H1 (cell line): ENCODE data around the gene CCDC183. TPM values are rescaled to one million over a fixed set of nuclear protein-coding genes. Genes with fewer than 3 reads are reported as not detected.

Experiments
- CTCF ChIA-PET: fragments of 300-600 bp; sonication (Branson Sonifier 250); formaldehyde crosslinking; loops from one replicate; lab custom pipeline; 2021; ENCODE audit not compliant: partially characterized antibody; lab: Charles Lee
- POLR2A ChIA-PET: fragments of 300-600 bp; sonication (Branson Sonifier 250); formaldehyde crosslinking; loops from one replicate; lab custom pipeline; 2021; ENCODE audit warnings: inconsistent platforms; ENCODE audit not compliant: partially characterized antibody; lab: Charles Lee
- DNase-seq, 2 experiments: peaks; one replicate each; pipeline versions ENCODE4 v3.0.0 to v3.0.0-alpha.2; 2010 to 2022; ENCODE audit warnings: low spot score in 2 of 2, low read depth in 1 of 2, mixed read lengths in 1 of 2
- FAIRE-seq: peaks from 2 replicates; lab custom pipeline; 2011; peaks lifted over from hg19 to GRCh38; lab: Jason Lieb, UNC
- H2AFZ ChIP-seq: 2 replicates; pipeline ENCODE4 v1.8.1; 2012; ENCODE audit warnings: low read length, inconsistent platforms
- H2AK5ac ChIP-seq: 2 replicates; pipeline ENCODE4 v1.6.1; 2013; ENCODE audit warnings: low read depth, low read length
- H2BK120ac ChIP-seq: replicated peaks from 2 replicates; pipeline ENCODE3; 2013; ENCODE audit warnings: low read depth, low read length, inconsistent platforms
- H2BK12ac ChIP-seq: 2 replicates; pipeline ENCODE4 v1.6.1; 2013; ENCODE audit warnings: low read depth, low read length
- H2BK15ac ChIP-seq: 2 replicates; pipeline ENCODE4 v1.6.1; 2013; ENCODE audit warnings: low read length
- H2BK20ac ChIP-seq: 2 replicates; pipeline ENCODE4 v1.6.1; 2013; ENCODE audit warnings: low read length
- H2BK5ac ChIP-seq: 2 replicates; pipeline ENCODE4 v1.6.1; 2013; ENCODE audit warnings: low read depth, low read length
- H3K14ac ChIP-seq: 2 replicates; pipeline ENCODE4 v1.6.1; 2013; ENCODE audit warnings: inconsistent platforms; ENCODE audit not compliant: insufficient read length
- H3K18ac ChIP-seq: 2 replicates; pipeline ENCODE4 v1.6.1; 2013; ENCODE audit warnings: low read length; ENCODE audit errors: extremely low read depth
- H3K23ac ChIP-seq: 2 replicates; pipeline ENCODE4 v1.6.1; 2013; ENCODE audit warnings: inconsistent platforms; ENCODE audit not compliant: insufficient read length
- H3K23me2 ChIP-seq: 2 replicates; pipeline ENCODE4 v1.6.1; 2013; ENCODE audit warnings: low read depth, low read length
- H3K27ac ChIP-seq: 2 replicates; pipeline ENCODE4 v1.6.1; 2011; ENCODE audit warnings: low read depth, low read length, inconsistent platforms
- H3K27me3 ChIP-seq, 4 experiments: replicated peaks in 1 of 4; 1 replicate in 1 of 4; 2 replicates in 3 of 4; pipeline versions ENCODE4 v1.6.1 to v1.8.1; 2011 to 2013; ENCODE audit warnings: low read length in 3 of 4, mild to moderate bottlenecking in 3 of 4, inconsistent platforms in 2 of 4, mixed read lengths in 2 of 4, moderate library complexity in 1 of 4; ENCODE audit not compliant: control insufficient read depth in 3 of 4, insufficient read depth in 3 of 4; ENCODE audit errors: extremely low read depth in 1 of 4
- H3K36me3 ChIP-seq, 4 experiments: 2 replicates each; pipeline versions ENCODE4 v1.6.1 to v1.8.1; 2011 to 2013; ENCODE audit warnings: mild to moderate bottlenecking in 4 of 4, low read length in 3 of 4, moderate library complexity in 2 of 4, control low read depth in 1 of 4, inconsistent platforms in 1 of 4; ENCODE audit not compliant: insufficient read depth in 4 of 4, control insufficient read depth in 2 of 4
- H3K4ac ChIP-seq: replicated peaks from 2 replicates; pipeline ENCODE3; 2013; ENCODE audit warnings: low read length, low read depth, mixed read lengths, inconsistent platforms; ENCODE audit not compliant: insufficient read length
- H3K4me1 ChIP-seq, 4 experiments: replicated peaks in 1 of 4; 1 replicate in 1 of 4; 2 replicates in 3 of 4; pipeline versions ENCODE4 v1.6.1 to v1.8.1; 2011 to 2013; ENCODE audit warnings: low read length in 3 of 4, inconsistent platforms in 2 of 4, mixed read lengths in 1 of 4; ENCODE audit not compliant: insufficient read depth in 4 of 4, control insufficient read depth in 3 of 4
- H3K4me2 ChIP-seq, 2 experiments: 2 replicates each; pipeline versions ENCODE4 v1.6.1 to v1.8.1; 2011 to 2013; ENCODE audit warnings: low read depth in 2 of 2, low read length in 2 of 2, control low read depth in 1 of 2, inconsistent platforms in 1 of 2, mild to moderate bottlenecking in 1 of 2; ENCODE audit not compliant: insufficient read depth in 1 of 2
- H3K4me3 ChIP-seq, 4 experiments: fragments of 200-600, 300-600 bp in 1 of 4; sonication (generic), shearing (Covaris generic), sonication (Bioruptor Twin) in 1 of 4; 2 replicates each; pipeline versions ENCODE4 v1.5.1 to v1.8.1; 2011 to 2016; ENCODE audit warnings: low read length in 4 of 4, low read depth in 3 of 4, control low read depth in 2 of 4, inconsistent platforms in 2 of 4, mild to moderate bottlenecking in 2 of 4, mixed read lengths in 1 of 4, moderate library complexity in 1 of 4; ENCODE audit not compliant: insufficient read depth in 2 of 4; ENCODE audit errors: extremely low read depth in 1 of 4
- H3K56ac ChIP-seq: replicated peaks from 2 replicates; pipeline ENCODE3; 2013; ENCODE audit warnings: low read depth, mild to moderate bottlenecking, mixed read lengths, low read length, inconsistent platforms; ENCODE audit not compliant: insufficient read length
- H3K79me1 ChIP-seq: 2 replicates; pipeline ENCODE4 v1.6.1; 2013; ENCODE audit warnings: low read depth, low read length, control low read depth
- H3K79me2 ChIP-seq, 2 experiments: 2 replicates each; pipeline versions ENCODE4 v1.6.1 to v1.8.1; 2012 to 2013; ENCODE audit warnings: low read length in 2 of 2, mild to moderate bottlenecking in 2 of 2, inconsistent platforms in 1 of 2; ENCODE audit not compliant: insufficient read depth in 2 of 2, control insufficient read depth in 1 of 2
- H3K9ac ChIP-seq, 4 experiments: replicated peaks in 1 of 4; 1 replicate in 1 of 4; 2 replicates in 3 of 4; pipeline versions ENCODE4 v1.6.1 to v1.8.1; 2011 to 2013; ENCODE audit warnings: low read depth in 3 of 4, low read length in 3 of 4, control low read depth in 2 of 4, mild to moderate bottlenecking in 2 of 4, moderate library complexity in 2 of 4, inconsistent platforms in 1 of 4; ENCODE audit errors: extremely low read depth in 1 of 4
- H3K9me3 ChIP-seq, 2 experiments: 2 replicates each; pipeline versions ENCODE4 v1.6.1 to v1.8.1; 2012 to 2013; ENCODE audit warnings: mild to moderate bottlenecking in 2 of 2, moderate library complexity in 2 of 2, control low read depth in 1 of 2, inconsistent platforms in 1 of 2, low read depth in 1 of 2, low read length in 1 of 2, mixed read lengths in 1 of 2; ENCODE audit not compliant: insufficient read depth in 2 of 2
- H4K20me1 ChIP-seq, 2 experiments: replicated peaks in 1 of 2; 2 replicates each; pipeline versions ENCODE3 to v1.8.1; 2011 to 2013; ENCODE audit warnings: inconsistent platforms in 2 of 2, low read length in 2 of 2, mild to moderate bottlenecking in 1 of 2; ENCODE audit not compliant: insufficient read depth in 2 of 2, control insufficient read depth in 1 of 2
- H4K5ac ChIP-seq: 2 replicates; pipeline ENCODE4 v1.6.1; 2013; ENCODE audit warnings: low read length, low read depth, mixed read lengths, inconsistent platforms; ENCODE audit not compliant: insufficient read length
- H4K8ac ChIP-seq: 2 replicates; pipeline ENCODE4 v1.8.0; 2013; ENCODE audit warnings: mild to moderate bottlenecking, moderate library complexity, low read length, inconsistent platforms; ENCODE audit not compliant: insufficient read depth; ENCODE audit errors: extremely low read depth
- H4K91ac ChIP-seq: replicated peaks from 2 replicates; pipeline ENCODE3; 2013; ENCODE audit warnings: low read length, mixed read lengths, inconsistent platforms; ENCODE audit not compliant: insufficient read length
- BRCA1 ChIP-seq: IDR thresholded peaks from 2 replicates; pipeline ENCODE4 v1.6.1; 2012; ENCODE audit warnings: low read depth, low read length, improper control_type of control experiment
- CHD2 ChIP-seq: IDR thresholded peaks from 2 replicates; pipeline ENCODE4 v1.6.1; 2012; ENCODE audit warnings: low read length, improper control_type of control experiment
- CTBP2 ChIP-seq: IDR thresholded peaks from 2 replicates; pipeline ENCODE4 v1.7.0; 2011; ENCODE audit warnings: borderline replicate concordance, mild to moderate bottlenecking, moderate library complexity, mixed read lengths, low read length; ENCODE audit not compliant: insufficient read depth, insufficient read length
- KDM4A ChIP-seq: IDR thresholded peaks from one replicate; pipeline ENCODE4 v1.7.1; 2012; ENCODE audit warnings: low read depth, mild to moderate bottlenecking, moderate library complexity, low read length, inconsistent platforms; ENCODE audit not compliant: severe bottlenecking
- RFX5 ChIP-seq: IDR thresholded peaks from 2 replicates; pipeline ENCODE4 v1.6.1; 2011; ENCODE audit warnings: low read depth, low read length, improper control_type of control experiment, borderline replicate concordance
- RXRA ChIP-seq: IDR thresholded peaks from 2 replicates; pipeline ENCODE4 v1.6.1; 2011; ENCODE audit warnings: low read depth, mild to moderate bottlenecking, low read length, moderate library complexity; ENCODE audit not compliant: insufficient read depth
- SP1 ChIP-seq: IDR thresholded peaks from 2 replicates; pipeline ENCODE4 v1.6.1; 2011; ENCODE audit warnings: low read depth, low read length
- SUZ12 ChIP-seq: fragments of 200-600 bp; sonication (generic); IDR thresholded peaks from 2 replicates; pipeline ENCODE4 v1.6.1; 2012; ENCODE audit warnings: mild to moderate bottlenecking, inconsistent platforms, low read length, moderate library complexity, mixed read lengths
- TAF1 ChIP-seq: IDR thresholded peaks from 2 replicates; pipeline ENCODE4 v1.6.1; 2011; ENCODE audit warnings: mild to moderate bottlenecking, low read depth, low read length
- WGBS, 2 experiments: shearing (Covaris generic) in 1 of 2; methylation state at CpG; one replicate each; pipeline versions ENCODE4 v1.1.6 to v1.1.7; 2013 to 2015; ENCODE audit warnings: low lambda C conversion rate in 2 of 2, mixed read lengths in 2 of 2, inconsistent platforms in 1 of 2, low coverage in 1 of 2, missing lambda C conversion rate in 1 of 2; ENCODE audit not compliant: insufficient replicate concordance in 2 of 2, insufficient coverage in 1 of 2, insufficient read length in 1 of 2; ENCODE audit errors: extremely low coverage in 1 of 2, missing lambda C conversion rate in 1 of 2; 5-methylcytosine and 5-hydroxymethylcytosine counted together
- polyA plus RNA-seq, 7 experiments: library from polyadenylated mRNA; depleted of rRNA in 3 of 7; stranded (reverse) in 5 of 7; unstranded in 2 of 7; fragments of >200 nt in 5 of 7; fragments of 200-250 nt in 2 of 7; gene quantifications; 1 replicate in 5 of 7; 2 replicates in 1 of 7; 4 replicates in 1 of 7; pipeline versions ENCODE4 v1.2.1 to v1.2.3, GENCODE V29; 2011 to 2013; ENCODE audit warnings: missing spikeins in 2 of 7, mixed read lengths in 2 of 7
- total RNA-seq: library from RNA; stranded (reverse); fragmentation: NEBNext Ultra II Directional; extraction: Animal tissue kit (Norgen Biotek cat#: 25700); gene quantifications from 2 replicates; pipeline ENCODE4 v1.2.1, GENCODE V29; 2021
- TF ChIP-seq, protein P1 (sequence below), 3 experiments: IDR thresholded peaks; 1 replicate in 2 of 3; 2 replicates in 1 of 3; pipeline versions ENCODE4 v1.5.1 to v1.6.1; 2011; ENCODE audit warnings: low read length in 3 of 3, mild to moderate bottlenecking in 3 of 3, inconsistent platforms in 2 of 3, low read depth in 1 of 3, moderate library complexity in 1 of 3; ENCODE audit not compliant: insufficient read depth in 1 of 3; ENCODE audit errors: control extremely low read depth in 1 of 3

The CCDC183 gene
- total and polyA plus RNA-seq, 2 of the 8 experiments (the other 6 are each of a cell fraction or from before 2014, with no cell fraction given), result 0.51 to 1.6 TPM

DNA sequence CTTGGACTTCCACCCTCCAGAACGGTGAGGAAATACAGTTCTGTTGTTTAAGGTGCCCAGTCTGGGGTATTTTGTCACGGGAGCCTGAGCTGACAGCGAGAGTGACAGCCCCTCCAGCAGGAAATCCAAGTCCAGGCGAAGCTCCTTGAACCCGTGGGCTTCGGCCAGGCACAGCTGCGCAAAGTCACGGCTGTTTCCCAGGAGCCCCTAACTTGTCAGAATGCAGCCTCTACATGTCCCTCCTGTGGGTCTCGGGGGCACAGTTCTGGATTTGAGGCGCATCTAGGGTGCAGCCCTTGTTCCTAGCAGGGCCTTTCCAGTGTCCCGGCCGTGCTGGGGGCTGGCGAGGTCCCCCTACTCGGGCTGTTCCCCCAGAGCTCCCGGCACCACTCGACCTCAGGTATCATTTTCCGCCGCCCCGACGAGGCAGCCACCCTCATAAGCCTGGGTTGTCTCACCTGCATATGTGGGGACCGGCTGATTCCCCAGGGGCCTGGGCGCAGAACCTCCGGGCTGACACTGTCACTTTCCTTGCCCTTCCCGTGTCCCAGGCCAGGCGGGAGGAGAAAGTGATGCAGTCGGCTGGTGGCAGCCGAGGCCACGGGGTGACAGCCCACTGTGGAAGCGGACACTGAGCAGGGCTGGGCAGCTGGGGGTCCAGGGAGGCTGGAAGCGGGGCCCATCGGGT is 42.6 kb upstream of the CCDC183 start:
- no peak for DNase-seq
- no peak overlapping the region for H3K9ac ChIP-seq
- no peak overlapping the region; the same call in 1 of the 2 replicates for H3K27ac ChIP-seq
- H2AFZ ChIP-seq, result no peak overlapping the region
- no peak overlapping the region for H4K5ac ChIP-seq
- POLR2A ChIA-PET, result interaction anchor here (1.1 to 2.6 kb wide), 2 partner anchors 26 to 86 kb away, joined by 3 to 13 read pairs; no protein-coding TSS in a partner anchor
- no peak overlapping the region for H2BK20ac ChIP-seq
- H3K4me3 ChIP-seq, result no peak overlapping the region
- H3K4ac ChIP-seq, result no peak overlapping the region
- no peaks in the 10 kb centered on the region for H3K36me3 ChIP-seq
- H3K4me1 ChIP-seq, result no peaks in the 10 kb centered on the region; a peak in 1 of 7 replicates
- peaks cover 3 to 12% of the 10 kb centered on the region in 2 experiments; a peak in 1 of 4 replicates for H3K9me3 ChIP-seq
- no peak overlapping the region for H4K91ac ChIP-seq
- no peak overlapping the region for H2BK5ac ChIP-seq
- CTCF ChIA-PET, result no interaction called here
- H3K27me3 ChIP-seq, result no peaks in the 10 kb centered on the region
- H2AK5ac ChIP-seq, result no peak overlapping the region
- H3K14ac ChIP-seq, result no peak overlapping the region
- H4K8ac ChIP-seq, result no peak overlapping the region
- H2BK15ac ChIP-seq, result no peak overlapping the region
- H4K20me1 ChIP-seq, result no peaks in the 10 kb centered on the region
- H3K23me2 ChIP-seq, result no peaks in the 10 kb centered on the region
- no peak overlapping the region for H3K23ac ChIP-seq
- no peak overlapping the region for H3K4me2 ChIP-seq
- no peak overlapping the region for H2BK120ac ChIP-seq
- no peaks in the 10 kb centered on the region for H3K79me1 ChIP-seq
- no peak overlapping the region for H3K18ac ChIP-seq
- H3K79me2 ChIP-seq, result no peaks in the 10 kb centered on the region
- no peak for FAIRE-seq
- H2BK12ac ChIP-seq, result no peak overlapping the region
- H3K56ac ChIP-seq, result no peak overlapping the region
- WGBS, 2 experiments, result 92% methylated on average over 31 of the region's 31 CpGs; no CpG with 5 or more reads in 1 of the 2 experiments
- TF ChIP-seq BRCA1, result no peak
- TF ChIP-seq TAF1, result no peak
- TF ChIP-seq, protein P1, sequence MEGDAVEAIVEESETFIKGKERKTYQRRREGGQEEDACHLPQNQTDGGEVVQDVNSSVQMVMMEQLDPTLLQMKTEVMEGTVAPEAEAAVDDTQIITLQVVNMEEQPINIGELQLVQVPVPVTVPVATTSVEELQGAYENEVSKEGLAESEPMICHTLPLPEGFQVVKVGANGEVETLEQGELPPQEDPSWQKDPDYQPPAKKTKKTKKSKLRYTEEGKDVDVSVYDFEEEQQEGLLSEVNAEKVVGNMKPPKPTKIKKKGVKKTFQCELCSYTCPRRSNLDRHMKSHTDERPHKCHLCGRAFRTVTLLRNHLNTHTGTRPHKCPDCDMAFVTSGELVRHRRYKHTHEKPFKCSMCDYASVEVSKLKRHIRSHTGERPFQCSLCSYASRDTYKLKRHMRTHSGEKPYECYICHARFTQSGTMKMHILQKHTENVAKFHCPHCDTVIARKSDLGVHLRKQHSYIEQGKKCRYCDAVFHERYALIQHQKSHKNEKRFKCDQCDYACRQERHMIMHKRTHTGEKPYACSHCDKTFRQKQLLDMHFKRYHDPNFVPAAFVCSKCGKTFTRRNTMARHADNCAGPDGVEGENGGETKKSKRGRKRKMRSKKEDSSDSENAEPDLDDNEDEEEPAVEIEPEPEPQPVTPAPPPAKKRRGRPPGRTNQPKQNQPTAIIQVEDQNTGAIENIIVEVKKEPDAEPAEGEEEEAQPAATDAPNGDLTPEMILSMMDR (IDR thresholded peaks at IDR 0.05; ENCODE audit: control extremely low read depth in 1 of 3, insufficient read depth in 1 of 3, low read depth in 1 of 3, low read length in 3 of 3), result no peak
- no peak for TF ChIP-seq SUZ12
- TF ChIP-seq SP1, result no peak
- TF ChIP-seq RFX5, result no peak
- no peak for TF ChIP-seq CTBP2
- TF ChIP-seq CHD2, result no peak
- no peak for TF ChIP-seq RXRA
- no peak for TF ChIP-seq KDM4A
